IPS DF 4.7 (cell line): Measurements from ENCODE around the gene LMNA.
"Not testable (repeated sequence)": the region's sequence is repeated elsewhere in the genome, so short reads cannot be mapped to it uniquely, and the experiment has no call there.

Source experiments
- DNase-seq: peaks from one replicate; pipeline ENCODE4 v3.0.0-alpha.2; 2013; ENCODE audit warnings: low spot score; ENCODE audit errors: extremely low read depth

LMNA gene

GRCh38 chr1:156121005-156121404, 6.5 kb downstream of the LMNA start:
- not testable (repeated sequence) for DNase-seq

- DNase-seq = no peak
Measured at GRCh38 chr1:156121457-156121856, 6.9 kb downstream of the LMNA start.

- no peak for DNase-seq
Measured at GRCh38 chr1:156122086-156122485, 7.6 kb downstream of the LMNA start.

GRCh38 chr1:156122519-156123355, 8.2 kb downstream of the LMNA start:
- no peak for DNase-seq

GRCh38 chr1:156123356-156124196, 9.1 kb downstream of the LMNA start:
- no peak for DNase-seq

GRCh38 chr1:156124557-156125483, 10.3 kb downstream of the LMNA start:
- DNase-seq = no peak

- DNase-seq = not testable (repeated sequence)
Measured at GRCh38 chr1:156125544-156125943, 11.0 kb downstream of the LMNA start.

- no peak for DNase-seq
Measured at GRCh38 chr1:156126043-156126629, 11.6 kb downstream of the LMNA start.

GRCh38 chr1:156126630-156127534, 12.4 kb downstream of the LMNA start:
- no peak for DNase-seq

GRCh38 chr1:156128308-156128653, 13.8 kb downstream of the LMNA start:
- DNase-seq = no peak

GRCh38 chr1:156128654-156129597, 14.4 kb downstream of the LMNA start:
- no peak for DNase-seq

GRCh38 chr1:156129687-156130577, 15.4 kb downstream of the LMNA start:
- no peak for DNase-seq

GRCh38 chr1:156130578-156130942, 16.0 kb downstream of the LMNA start:
- DNase-seq = no peak

GRCh38 chr1:156134716-156135435, 20.4 kb downstream of the LMNA start:
- DNase-seq = no peak

GRCh38 chr1:156135930-156136871, 21.7 kb downstream of the LMNA start:
- no peak for DNase-seq

GRCh38 chr1:156136970-156137483, 22.5 kb downstream of the LMNA start:
- DNase-seq = no peak
